NB4 (cell line): ENCODE results near the gene AIF1L.

Experiments used
- DNase-seq: peaks from one replicate; pipeline ENCODE4 v3.0.0; 2010; ENCODE audit warnings: low read depth
- H3K4me3 ChIP-seq: one replicate; pipeline ENCODE4 v1.5.1; 2011; ENCODE audit warnings: mild to moderate bottlenecking, low read depth, low read length, moderate library complexity
- CTCF ChIP-seq: IDR thresholded peaks from one replicate; pipeline ENCODE4 v1.5.1; 2012; ENCODE audit warnings: low read depth, low read length
- MYC ChIP-seq: IDR thresholded peaks from 2 replicates; pipeline ENCODE4 v1.6.1; 2011; ENCODE audit warnings: low read depth, low read length
- POLR2A ChIP-seq: IDR thresholded peaks from 2 replicates; pipeline ENCODE4 v1.6.1; 2011; ENCODE audit warnings: mild to moderate bottlenecking; ENCODE audit not compliant: insufficient read length; ENCODE audit errors: extremely low read depth
- TF ChIP-seq, protein P1 (sequence below): IDR thresholded peaks from 2 replicates; pipeline ENCODE4 v1.6.1; 2011; ENCODE audit warnings: low read depth, low read length

The AIF1L gene

DNA sequence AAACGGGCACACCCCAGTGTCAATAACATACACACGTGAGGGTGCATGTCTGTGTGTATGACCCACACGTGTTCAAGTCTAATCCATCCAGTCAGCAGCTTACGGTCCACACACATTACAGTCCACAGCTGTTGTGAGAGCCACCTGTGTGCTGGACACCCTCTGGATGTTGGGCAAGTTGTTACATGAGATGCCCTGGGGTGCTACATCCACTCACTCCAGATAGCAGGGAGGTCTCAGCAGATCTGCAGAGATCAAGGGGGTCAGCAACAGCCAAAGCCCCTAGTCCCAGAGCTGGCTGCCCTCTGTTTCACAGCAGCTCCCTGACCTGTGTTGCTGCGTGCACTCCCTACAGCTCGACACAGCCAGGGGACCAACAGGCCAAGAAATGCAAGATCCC is 4.3 kb upstream of the AIF1L start:
- TF ChIP-seq MYC (no peak), POLR2A (no peak), CTCF (no peak)
- TF ChIP-seq, protein P1, sequence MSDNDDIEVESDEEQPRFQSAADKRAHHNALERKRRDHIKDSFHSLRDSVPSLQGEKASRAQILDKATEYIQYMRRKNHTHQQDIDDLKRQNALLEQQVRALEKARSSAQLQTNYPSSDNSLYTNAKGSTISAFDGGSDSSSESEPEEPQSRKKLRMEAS: no peak
- DNase-seq: no peak
- H3K4me3 ChIP-seq: no peak overlapping the region

DNA sequence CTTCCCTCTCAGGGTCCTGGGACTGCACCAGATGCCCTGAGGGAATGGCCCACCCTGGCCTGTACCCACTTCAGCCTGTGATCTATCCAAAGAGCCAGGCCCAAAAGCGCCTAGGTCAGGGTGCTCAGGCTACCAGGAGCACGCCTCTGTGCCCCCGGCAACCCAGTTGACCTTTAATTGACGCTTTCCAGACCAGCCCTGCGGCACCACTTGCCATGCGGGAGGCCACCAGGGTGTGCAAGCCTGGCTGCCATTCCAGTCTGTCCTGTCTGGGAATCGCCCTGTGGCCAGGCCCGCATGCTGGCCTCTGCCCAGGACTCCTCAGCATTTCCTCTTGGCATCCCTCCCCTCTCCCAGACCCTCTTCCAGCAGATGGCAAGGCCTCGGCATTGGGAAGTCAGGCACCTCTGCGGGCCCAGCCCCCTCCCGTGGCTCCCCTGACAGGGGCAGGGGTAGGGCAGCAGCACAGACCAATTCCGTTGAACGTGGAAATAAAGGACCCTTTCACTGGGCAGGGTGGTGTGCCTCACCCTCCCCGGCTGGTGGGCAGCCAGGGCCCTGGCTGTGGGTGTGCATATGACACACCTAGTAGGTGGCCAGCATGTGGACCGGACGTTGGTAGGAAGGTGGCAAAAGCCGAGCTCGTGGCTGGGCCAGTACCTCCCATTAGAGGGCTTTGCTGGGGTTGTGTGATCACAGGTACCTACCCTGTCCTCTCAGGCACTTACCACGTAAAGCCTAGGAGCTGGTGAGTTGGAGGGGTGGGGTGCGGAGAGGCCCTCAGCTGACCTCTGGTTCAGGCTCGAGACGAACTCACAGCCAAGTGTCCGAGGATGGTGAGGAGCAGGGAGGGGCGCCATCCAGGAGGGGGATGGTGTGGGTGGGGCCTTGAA is 3.5 kb upstream of the AIF1L start:
- H3K4me3 ChIP-seq: no peak overlapping the region
- TF ChIP-seq, protein P1: no peak
- no peak for TF ChIP-seq CTCF
- no peak for TF ChIP-seq POLR2A
- no peak for TF ChIP-seq MYC
- no peak for DNase-seq

GRCh38 chr9:131094015-131094414 is 2.3 kb upstream of the AIF1L start:
- TF ChIP-seq CTCF: no peak
- no peak for TF ChIP-seq POLR2A
- no peak for TF ChIP-seq MYC
- TF ChIP-seq, protein P1: no peak
- no peak overlapping the region for H3K4me3 ChIP-seq
- DNase-seq: no peak

DNA sequence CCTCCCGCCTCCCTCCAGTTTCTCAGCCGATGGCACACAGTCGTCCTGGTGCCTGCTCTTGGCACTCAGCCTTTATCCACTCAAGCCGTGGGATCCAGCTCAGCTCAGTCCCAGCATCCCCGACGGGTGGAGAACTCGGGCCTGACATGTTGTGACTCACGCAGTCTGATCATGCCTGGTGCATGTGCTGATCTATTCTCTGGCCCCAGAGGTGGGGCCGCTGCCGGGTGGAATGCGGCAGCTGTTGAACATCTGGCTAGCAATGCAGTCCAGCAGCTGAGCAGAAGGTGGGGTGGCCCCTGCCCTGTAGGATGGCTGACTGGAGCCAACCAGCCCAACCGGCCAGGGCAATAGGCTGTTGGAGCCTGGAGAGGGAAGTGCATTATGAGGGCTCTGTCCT is 1.7 kb upstream of the AIF1L start:
- TF ChIP-seq MYC: no peak
- TF ChIP-seq, protein P1: no peak
- TF ChIP-seq CTCF: no peak
- no peak overlapping the region for H3K4me3 ChIP-seq
- no peak for DNase-seq

DNA sequence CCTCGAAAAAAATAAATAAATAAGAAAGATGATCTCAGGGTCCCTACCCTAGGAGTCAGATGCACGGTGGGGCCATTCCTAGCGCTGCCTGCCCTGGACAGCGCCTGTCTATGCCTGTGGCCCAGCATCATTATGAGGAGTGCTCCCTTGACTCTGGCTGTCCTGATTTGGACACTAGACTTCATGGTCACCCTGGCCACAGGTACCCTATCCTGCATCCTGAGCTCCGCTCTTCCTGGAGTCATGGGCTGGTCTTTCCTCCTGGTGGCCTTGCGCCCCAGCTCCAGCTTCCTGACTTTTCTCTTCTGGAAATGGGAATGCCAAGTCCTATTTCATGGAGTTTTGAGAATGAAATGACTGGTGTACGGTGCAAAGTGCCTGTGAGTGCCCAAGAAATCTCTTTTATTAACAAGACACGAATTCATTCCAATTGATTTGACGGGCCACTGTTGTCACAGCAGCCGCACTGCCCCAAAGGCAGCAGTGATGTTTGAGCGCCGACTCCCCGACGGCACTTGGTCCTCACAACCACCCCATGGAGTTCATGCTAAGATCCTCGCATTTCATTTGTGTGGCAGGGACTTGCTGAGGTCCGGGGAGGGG is 564 bp upstream of the AIF1L start:
- TF ChIP-seq POLR2A (no peak), CTCF (no peak), MYC (no peak)
- TF ChIP-seq, protein P1: no peak
- no peak overlapping the region for H3K4me3 ChIP-seq
- DNase-seq: no peak
